Astrocyte (in vitro differentiated cells and primary cell): ENCODE measurements around the gene PSME1. TPM values are rescaled to one million over a fixed set of nuclear protein-coding genes. Genes with fewer than 3 reads are reported as not detected.
A peak's percentile ranks its signal among the peaks of the same experiment; 100 is the strongest.

Experiments
- DNase-seq: peaks from one replicate; pipeline ENCODE4 v3.0.0-alpha.2; 2010; ENCODE audit warnings: low read depth
- FAIRE-seq: peaks from 2 replicates; lab custom pipeline; 2011; peaks lifted over from hg19 to GRCh38; lab: Jason Lieb, UNC
- H2AFZ ChIP-seq: 2 replicates; pipeline ENCODE4 v1.6.0; 2012; ENCODE audit warnings: low read depth, low read length, inconsistent platforms
- H3K27ac ChIP-seq: 2 replicates; pipeline ENCODE4 v1.5.1; 2011; ENCODE audit warnings: low read depth, low read length, inconsistent platforms
- H3K27me3 ChIP-seq: 2 replicates; pipeline ENCODE4 v1.6.0; 2011; ENCODE audit warnings: low read length, inconsistent platforms; ENCODE audit not compliant: insufficient read depth
- H3K36me3 ChIP-seq: 2 replicates; pipeline ENCODE4 v1.5.1; 2011; ENCODE audit warnings: low read length, inconsistent platforms; ENCODE audit not compliant: insufficient read depth
- H3K4me1 ChIP-seq: 2 replicates; pipeline ENCODE4 v1.5.1; 2011; ENCODE audit warnings: low read length, inconsistent platforms; ENCODE audit not compliant: insufficient read depth
- H3K4me2 ChIP-seq: 2 replicates; pipeline ENCODE4 v1.6.0; 2012; ENCODE audit warnings: low read length, inconsistent platforms
- H3K4me3 ChIP-seq: 2 replicates; pipeline ENCODE4 v1.5.1; 2011; ENCODE audit warnings: low read depth, mild to moderate bottlenecking, low read length, inconsistent platforms; ENCODE audit not compliant: insufficient read depth
- H3K79me2 ChIP-seq: 2 replicates; pipeline ENCODE4 v1.6.0; 2012; ENCODE audit warnings: mild to moderate bottlenecking, low read length, inconsistent platforms; ENCODE audit not compliant: insufficient read depth
- H3K9ac ChIP-seq: 2 replicates; pipeline ENCODE4 v1.6.0; 2012; ENCODE audit warnings: mild to moderate bottlenecking, low read length, inconsistent platforms
- H3K9me3 ChIP-seq: 2 replicates; pipeline ENCODE4 v1.5.1; 2012; ENCODE audit warnings: low read depth, mild to moderate bottlenecking, low read length, inconsistent platforms; ENCODE audit not compliant: insufficient read depth
- H4K20me1 ChIP-seq: 2 replicates; pipeline ENCODE4 v1.6.0; 2012; ENCODE audit warnings: low read length, inconsistent platforms; ENCODE audit not compliant: insufficient read depth
- H3K27ac Mint-ChIP-seq: one replicate; pipeline ENCODE4 v1.8.0; 2021; ENCODE audit warnings: mild to moderate bottlenecking, mixed read lengths; ENCODE audit not compliant: unreplicated experiment
- H3K27me3 Mint-ChIP-seq: one replicate; pipeline ENCODE4 v1.8.0; 2021; ENCODE audit warnings: low read depth, mixed read lengths; ENCODE audit not compliant: unreplicated experiment
- H3K36me3 Mint-ChIP-seq: one replicate; pipeline ENCODE4 v1.8.0; 2021; ENCODE audit warnings: low read depth, mixed read lengths; ENCODE audit not compliant: unreplicated experiment
- H3K4me1 Mint-ChIP-seq: one replicate; pipeline ENCODE4 v1.8.0; 2021; ENCODE audit warnings: low read depth, mixed read lengths; ENCODE audit not compliant: unreplicated experiment
- H3K4me3 Mint-ChIP-seq: one replicate; pipeline ENCODE4 v1.8.0; 2021; ENCODE audit warnings: mild to moderate bottlenecking, moderate library complexity, mixed read lengths; ENCODE audit not compliant: unreplicated experiment
- H3K9me3 Mint-ChIP-seq: one replicate; pipeline ENCODE4 v1.8.0; 2021; ENCODE audit warnings: mild to moderate bottlenecking, mixed read lengths; ENCODE audit not compliant: unreplicated experiment
- CTCF ChIP-seq: IDR thresholded peaks from 2 replicates; pipeline ENCODE4 v1.5.1; 2011; ENCODE audit warnings: low read depth, mild to moderate bottlenecking, inconsistent platforms, low read length, moderate library complexity; ENCODE audit not compliant: insufficient read depth
- EZH2 ChIP-seq: IDR thresholded peaks from 2 replicates; pipeline ENCODE4 v1.6.1; 2012; ENCODE audit warnings: mild to moderate bottlenecking, low read length, inconsistent platforms; ENCODE audit not compliant: insufficient read depth
- total RNA-seq: library from RNA; stranded (reverse); gene quantifications from 2 replicates; pipeline ENCODE4 v1.2.1, GENCODE V29; 2021

Gene PSME1
- total RNA-seq, 1 donor from 2014 or later, result 122 TPM

GRCh38 chr14:24150993-24151392 is 15.0 kb downstream of the PSME1 start:
- H4K20me1 ChIP-seq, result peaks cover 36% of the 10 kb centered on the region
- H3K4me1 ChIP-seq, result peaks cover 9% of the 10 kb centered on the region
- no peak overlapping the region for H3K9ac ChIP-seq
- H3K9me3 ChIP-seq, result no peaks in the 10 kb centered on the region
- DNase-seq (no peak), FAIRE-seq (no peak)
- no peak overlapping the region for H2AFZ ChIP-seq
- H3K4me3 Mint-ChIP-seq, result no peak overlapping the region
- H3K27ac ChIP-seq, result no peak overlapping the region
- peaks cover 6% of the 10 kb centered on the region for H3K4me1 Mint-ChIP-seq
- peaks cover 10% of the 10 kb centered on the region for H3K36me3 Mint-ChIP-seq
- peaks cover 35% of the 10 kb centered on the region for H3K79me2 ChIP-seq
- no peak overlapping the region for H3K4me3 ChIP-seq
- H3K4me2 ChIP-seq, result no peak overlapping the region
- no peaks in the 10 kb centered on the region for H3K27me3 Mint-ChIP-seq
- H3K27ac Mint-ChIP-seq, result no peak overlapping the region
- no peak for TF ChIP-seq CTCF
- TF ChIP-seq EZH2, result no peak
- peaks cover 42% of the 10 kb centered on the region for H3K36me3 ChIP-seq
- no peaks in the 10 kb centered on the region for H3K9me3 Mint-ChIP-seq
- H3K27me3 ChIP-seq, result no peaks in the 10 kb centered on the region

- no peaks in the 10 kb centered on the region for H3K27me3 Mint-ChIP-seq
- peaks cover 10% of the 10 kb centered on the region for H3K36me3 Mint-ChIP-seq
- Histone ChIP-seq H3K4me3 (no peak overlapping the region), H3K9ac (no peak overlapping the region), H3K4me2 (no peak overlapping the region), H3K79me2 (peaks cover 34% of the 10 kb centered on the region), H3K27me3 (no peaks in the 10 kb centered on the region), H2AFZ (no peak overlapping the region), H3K27ac (no peak overlapping the region), H3K4me1 (peaks cover 7% of the 10 kb centered on the region), H4K20me1 (peaks cover 36% of the 10 kb centered on the region), H3K9me3 (no peaks in the 10 kb centered on the region), H3K36me3 (peaks cover 45% of the 10 kb centered on the region)
- no peak overlapping the region for H3K4me3 Mint-ChIP-seq
- FAIRE-seq (no peak), DNase-seq (no peak)
- TF ChIP-seq EZH2 (no peak), CTCF (no peak)
- no peaks in the 10 kb centered on the region for H3K9me3 Mint-ChIP-seq
- peaks cover 6% of the 10 kb centered on the region for H3K4me1 Mint-ChIP-seq
- H3K27ac Mint-ChIP-seq, result no peak overlapping the region
Measured at GRCh38 chr14:24151404-24152080, 15.5 kb downstream of the PSME1 start.

GRCh38 chr14:24155100-24155499 is 19.1 kb downstream of the PSME1 start:
- peaks cover 23% of the 10 kb centered on the region for H3K36me3 Mint-ChIP-seq
- peak overlapping the region; percentile 43 for H3K27ac Mint-ChIP-seq
- TF ChIP-seq EZH2, result no peak
- TF ChIP-seq CTCF, result no peak

More at GRCh38 chr14:24155100-24155499, 19.1 kb downstream of the PSME1 start:
- Histone ChIP-seq H3K9me3 (no peaks in the 10 kb centered on the region), H3K27me3 (no peaks in the 10 kb centered on the region), H3K27ac (no peak overlapping the region), H4K20me1 (peaks cover 17% of the 10 kb centered on the region), H3K79me2 (peaks cover 6% of the 10 kb centered on the region), H3K4me2 (no peak overlapping the region), H3K9ac (no peak overlapping the region), H3K4me3 (no peak overlapping the region), H2AFZ (no peak overlapping the region), H3K36me3 (peaks cover 45% of the 10 kb centered on the region), H3K4me1 (no peaks in the 10 kb centered on the region)
- no peaks in the 10 kb centered on the region for H3K4me1 Mint-ChIP-seq
- no peaks in the 10 kb centered on the region for H3K9me3 Mint-ChIP-seq
- DNase-seq, result no peak
- FAIRE-seq, result no peak
- no peaks in the 10 kb centered on the region for H3K27me3 Mint-ChIP-seq
- no peak overlapping the region for H3K4me3 Mint-ChIP-seq
